Muscle of back (tissue), 11 donors: ENCODE results near the gene INAFM1. TPM values are rescaled to one million over a fixed set of nuclear protein-coding genes. Genes with fewer than 3 reads are reported as not detected.
"Not testable (repeated sequence)": the region's sequence is repeated elsewhere in the genome, so short reads cannot be mapped to it uniquely, and the experiment has no call there.

Experiments
- DNase-seq, 3 donors: peaks; one replicate each; pipeline versions ENCODE4 v3.0.0 to v3.0.0-alpha.2; 2013
- polyA plus RNA-seq, 10 donors: library from polyadenylated mRNA; unstranded; fragments of 120-200 nt; gene quantifications; one replicate each; pipeline ENCODE4 v1.2.1, GENCODE V29; 2013; ENCODE audit not compliant: insufficient read length in 10 of 10

Gene INAFM1
- polyA plus RNA-seq, 10 donors, result 6.3 to 11.5 (median 8.8) TPM

GRCh38 chr19:47239610-47240296 lies 34.9 kb upstream of the INAFM1 start:
- DNase-seq, result peak in 2 of 3 donors; percentile 54 to 67

- DNase-seq, result no peak
These were observed 34.1 kb upstream of the INAFM1 start for GRCh38 chr19:47240556-47240955.

- DNase-seq, result peak in 1 of 3 donors; percentile 65
These were observed 33.4 kb upstream of the INAFM1 start for GRCh38 chr19:47240996-47241918.

- DNase-seq, result no peak
These were observed 32.6 kb upstream of the INAFM1 start for GRCh38 chr19:47241919-47242577.

GRCh38 chr19:47243364-47243775 lies 31.3 kb upstream of the INAFM1 start:
- DNase-seq, result peak in 1 of 3 donors; percentile 56

GRCh38 chr19:47243776-47244547 lies 30.7 kb upstream of the INAFM1 start:
- peak; percentile 94 to 97 (median 94) for DNase-seq

GRCh38 chr19:47247308-47247990 lies 27.2 kb upstream of the INAFM1 start:
- DNase-seq, result peak in 2 of 3 donors; percentile 81 to 83

- DNase-seq, result not testable (repeated sequence)
These were observed 21.7 kb upstream of the INAFM1 start for GRCh38 chr19:47253016-47253415.

- DNase-seq, result no peak
These were observed 21.2 kb upstream of the INAFM1 start for GRCh38 chr19:47253467-47253881.

- DNase-seq, result no peak
These were observed 20.7 kb upstream of the INAFM1 start for GRCh38 chr19:47253970-47254369.

GRCh38 chr19:47255879-47256692 lies 18.6 kb upstream of the INAFM1 start, which contains the start of gene CCDC9:
Gene CCDC9, plus strand, starts transcription at chr19:47256525. Its CDS starts 1,876 bp downstream, at chr19:47258401.
- DNase-seq, result peak; percentile 97 to 98 (median 97)

- DNase-seq, result peak; percentile 98 to 99 (median 99)
These were observed 17.8 kb upstream of the INAFM1 start for GRCh38 chr19:47256693-47257410.

GRCh38 chr19:47257411-47258169 lies 17.1 kb upstream of the INAFM1 start:
- no peak for DNase-seq

- no peak for DNase-seq
These were observed 16.3 kb upstream of the INAFM1 start for GRCh38 chr19:47258434-47258833.

- no peak for DNase-seq
These were observed 15.7 kb upstream of the INAFM1 start for GRCh38 chr19:47258895-47259555.

- DNase-seq, result no peak
These were observed 14.2 kb upstream of the INAFM1 start for GRCh38 chr19:47260476-47260875.

GRCh38 chr19:47261946-47262793 lies 12.5 kb upstream of the INAFM1 start:
- DNase-seq, result not testable (repeated sequence)
